Skin of body (tissue), 2 donors: ENCODE measurements around the gene LHX2. TPM values are rescaled to one million over a fixed set of nuclear protein-coding genes. Genes with fewer than 3 reads are reported as not detected.

ENCODE experiments used
- DNase-seq: peaks from one replicate; lab custom pipeline; 2025; lab: John Stamatoyannopoulos, UW
- total RNA-seq: library from RNA; depleted of rRNA; stranded (reverse); fragments of >200 nt; gene quantifications from one replicate; pipeline ENCODE4 v1.2.3, GENCODE V29; 2014

LHX2 gene
- total RNA-seq, 1 donor from 2014 or later = 27.6 TPM

GRCh38 chr9:123998970-123999621 lies 12.5 kb upstream of the LHX2 start:
- no peak for DNase-seq

- DNase-seq = no peak
These were observed 11.9 kb upstream of the LHX2 start for GRCh38 chr9:123999661-124000060.

GRCh38 chr9:124000161-124000783 lies 11.3 kb upstream of the LHX2 start:
- DNase-seq = no peak

GRCh38 chr9:124000784-124001457 lies 10.6 kb upstream of the LHX2 start:
- no peak for DNase-seq

GRCh38 chr9:124001458-124001799 lies 10.1 kb upstream of the LHX2 start:
- DNase-seq = no peak

GRCh38 chr9:124001866-124002525 lies 9.6 kb upstream of the LHX2 start:
- DNase-seq = no peak

GRCh38 chr9:124003636-124004349 lies 7.8 kb upstream of the LHX2 start:
- no peak for DNase-seq

- DNase-seq = no peak
These were observed 7.0 kb upstream of the LHX2 start for GRCh38 chr9:124004593-124004992.

GRCh38 chr9:124005029-124005771 lies 6.4 kb upstream of the LHX2 start:
- DNase-seq = no peak

GRCh38 chr9:124006448-124007361 lies 4.9 kb upstream of the LHX2 start:
- DNase-seq = no peak

- no peak for DNase-seq
These were observed 3.8 kb upstream of the LHX2 start for GRCh38 chr9:124007565-124008302.

GRCh38 chr9:124008303-124008693 lies 3.3 kb upstream of the LHX2 start:
- no peak for DNase-seq

- DNase-seq = no peak
These were observed 2.7 kb upstream of the LHX2 start for GRCh38 chr9:124008694-124009530.

- DNase-seq = no peak
These were observed 1.9 kb upstream of the LHX2 start for GRCh38 chr9:124009531-124010217.

GRCh38 chr9:124010303-124010664 lies 1.3 kb upstream of the LHX2 start:
- no peak for DNase-seq

GRCh38 chr9:124010665-124011321 lies 775 bp upstream of the LHX2 start:
- DNase-seq = no peak
